Choroid plexus epithelial cell (primary cell): Measurements from ENCODE around the gene UBA52.
"Not testable (repeated sequence)": the region's sequence is repeated elsewhere in the genome, so short reads cannot be mapped to it uniquely, and the experiment has no call there.

Source experiments
- DNase-seq: peaks from one replicate; pipeline ENCODE4 v3.0.0-alpha.2; 2010; ENCODE audit warnings: low read depth
- H3K4me3 ChIP-seq: 2 replicates; pipeline ENCODE4 v1.5.1; 2011; ENCODE audit warnings: low read depth, mild to moderate bottlenecking, control low read depth, low read length, moderate library complexity
- CTCF ChIP-seq: conservative IDR thresholded peaks from 2 replicates; pipeline ENCODE4 v1.5.1; 2011; ENCODE audit warnings: low read depth, mild to moderate bottlenecking, control low read depth, inconsistent platforms, low read length, moderate library complexity

UBA52 gene

GRCh38 chr19:18589380-18590272 lies 18.0 kb downstream of the UBA52 start:
- H3K4me3 ChIP-seq, result peak overlapping the region; percentile 78
- DNase-seq, result peak; percentile 68
- TF ChIP-seq CTCF, result peak; percentile 19

- peak; percentile 64 for TF ChIP-seq CTCF
- DNase-seq, result peak; percentile 87
- peak overlapping the region; percentile 78 for H3K4me3 ChIP-seq
These were observed 18.9 kb downstream of the UBA52 start for GRCh38 chr19:18590273-18591272.

- DNase-seq, result no peak
- no peak for TF ChIP-seq CTCF
- no peak overlapping the region for H3K4me3 ChIP-seq
These were observed 20.2 kb downstream of the UBA52 start for GRCh38 chr19:18591735-18592385.

GRCh38 chr19:18592732-18593131 lies 21.1 kb downstream of the UBA52 start:
- not testable (repeated sequence) for DNase-seq, H3K4me3 ChIP-seq

GRCh38 chr19:18593367-18594095 lies 21.9 kb downstream of the UBA52 start:
- TF ChIP-seq CTCF, result no peak
- no peak overlapping the region for H3K4me3 ChIP-seq

GRCh38 chr19:18594096-18594823 lies 22.6 kb downstream of the UBA52 start:
- DNase-seq, result peak; percentile 85
- peak; percentile 54 for TF ChIP-seq CTCF
- peak overlapping the region; percentile 32 for H3K4me3 ChIP-seq

More at GRCh38 chr19:18593367-18594095, 21.9 kb downstream of the UBA52 start:
- no peak for DNase-seq
